Daoy (cell line): Measurements from ENCODE around the gene HELZ2. TPM values are rescaled to one million over a fixed set of nuclear protein-coding genes. Genes with fewer than 3 reads are reported as not detected.

Experiments used
- DNase-seq: peaks from one replicate; pipeline ENCODE4 v3.0.0-alpha.2; 2015; ENCODE audit warnings: low read depth
- total RNA-seq: library from RNA; depleted of rRNA; stranded (reverse); fragments of >200 nt; shearing (Covaris generic); gene quantifications from 2 replicates; pipeline ENCODE4 v1.2.3, GENCODE V29; 2014; rRNA removed

Gene HELZ2
- total RNA-seq, 1 experiment from 2014 or later, result 19.2 TPM

DNA sequence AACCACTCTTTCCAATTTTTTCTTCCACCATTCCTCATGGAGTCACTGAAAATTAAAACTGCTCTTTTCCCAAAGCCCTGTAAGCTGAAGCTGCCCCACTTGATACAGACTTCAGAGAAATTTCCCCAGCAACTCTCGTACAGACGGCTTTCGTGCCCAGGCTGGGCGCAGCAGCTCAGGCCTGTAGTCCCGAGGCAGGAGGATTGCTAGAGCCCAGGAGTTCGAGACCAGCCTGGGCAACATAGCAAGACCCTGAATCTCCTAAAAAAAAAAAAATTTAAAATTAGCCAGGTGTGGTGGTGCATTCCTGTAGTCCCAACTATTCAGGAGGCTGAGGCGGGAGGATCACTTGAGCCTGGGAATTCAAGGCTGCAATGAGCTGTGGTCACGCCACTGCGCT is 46.9 kb downstream of the HELZ2 start:
- DNase-seq, result no peak

DNA sequence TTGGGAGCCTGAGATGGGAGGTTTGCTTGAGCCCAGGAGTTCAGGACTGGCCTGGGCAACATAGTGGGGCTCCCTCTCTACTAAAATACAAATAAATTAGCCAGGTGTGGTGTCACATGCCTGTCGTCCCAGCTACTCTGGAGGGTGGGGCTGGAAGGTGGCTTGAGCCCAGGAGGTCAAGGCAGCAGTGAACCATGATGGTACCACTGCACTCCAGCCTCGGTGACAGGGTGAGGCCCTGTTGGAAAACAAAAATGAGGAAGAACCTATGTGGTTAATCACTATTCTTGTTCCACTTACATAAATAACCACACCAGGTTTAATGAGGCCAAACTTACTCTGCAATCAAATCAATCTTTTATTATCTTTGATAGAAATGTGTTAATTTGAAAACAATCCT is 48.1 kb downstream of the HELZ2 start:
- DNase-seq, result no peak

DNA sequence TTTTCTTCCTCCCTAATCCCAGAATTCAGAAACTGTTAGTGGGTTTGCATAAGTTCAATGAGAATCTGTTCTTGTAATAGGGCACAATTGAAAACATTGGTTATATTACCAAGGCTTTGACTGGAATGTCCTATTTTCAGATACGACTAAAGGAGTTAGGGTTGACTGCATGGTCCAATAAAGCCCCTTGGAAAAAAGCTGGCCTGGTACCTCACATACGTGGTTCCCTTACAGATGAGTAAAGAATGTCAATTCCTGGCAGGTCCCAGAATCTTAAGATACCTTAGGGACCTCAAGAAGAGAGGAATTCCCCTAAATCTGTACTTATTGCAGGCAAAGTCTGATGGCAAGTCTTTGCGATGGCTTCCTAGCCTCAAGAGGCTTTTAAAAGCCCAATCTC is 48.9 kb downstream of the HELZ2 start:
- no peak for DNase-seq

Other genes starting within 250 kb of the HELZ2 start
- not detected in 2 replicates for gene CHRNA4, start 212.9 kb downstream of the HELZ2 start, total RNA-seq
- 0.17 TPM in 1 of 2 replicates, not detected in the other for gene KCNQ2, start 101.6 kb downstream of the HELZ2 start, total RNA-seq
- gene EEF1A2, start 75.2 kb downstream of the HELZ2 start, total RNA-seq, result 3.9 and 6.4 TPM in 2 replicates
- gene PPDPF, start 53.5 kb downstream of the HELZ2 start, total RNA-seq, result 30.6 and 39.0 TPM in 2 replicates
- not detected in 2 replicates for gene PTK6, start 36.9 kb downstream of the HELZ2 start, total RNA-seq
- not detected in 2 replicates for gene SRMS, start 26.5 kb downstream of the HELZ2 start, total RNA-seq
- gene FNDC11, start 20.1 kb downstream of the HELZ2 start, total RNA-seq, result not detected in 2 replicates
- 6.2 and 7.6 TPM in 2 replicates for gene GMEB2, start 52.9 kb upstream of the HELZ2 start, total RNA-seq
- 18.5 and 23.3 TPM in 2 replicates for gene STMN3, start 79.2 kb upstream of the HELZ2 start, total RNA-seq
- gene RTEL1, start 84.1 kb upstream of the HELZ2 start, total RNA-seq, result 11.4 and 26.0 TPM in 2 replicates
- gene TNFRSF6B, start 122.4 kb upstream of the HELZ2 start, total RNA-seq, result 12.6 and 14.7 TPM in 2 replicates
- 25.1 and 28.2 TPM in 2 replicates for gene ARFRP1, start 133.7 kb upstream of the HELZ2 start, total RNA-seq
- 18.7 and 29.2 TPM in 2 replicates for gene ZGPAT, start 133.8 kb upstream of the HELZ2 start, total RNA-seq
- 2.4 and 3.6 TPM in 2 replicates for gene LIME1, start 162.4 kb upstream of the HELZ2 start, total RNA-seq
- gene SLC2A4RG, start 165.5 kb upstream of the HELZ2 start, total RNA-seq, result 6.6 and 14.6 TPM in 2 replicates